NCI-H1436 (cell line): ENCODE data around the gene PLEKHH2.
"Not testable (repeated sequence)": the region's sequence is repeated elsewhere in the genome, so short reads cannot be mapped to it uniquely, and the experiment has no call there.

Source experiments
- DNase-seq: peaks from one replicate; lab custom pipeline; 2025; lab: John Stamatoyannopoulos, UW

PLEKHH2 gene

DNA sequence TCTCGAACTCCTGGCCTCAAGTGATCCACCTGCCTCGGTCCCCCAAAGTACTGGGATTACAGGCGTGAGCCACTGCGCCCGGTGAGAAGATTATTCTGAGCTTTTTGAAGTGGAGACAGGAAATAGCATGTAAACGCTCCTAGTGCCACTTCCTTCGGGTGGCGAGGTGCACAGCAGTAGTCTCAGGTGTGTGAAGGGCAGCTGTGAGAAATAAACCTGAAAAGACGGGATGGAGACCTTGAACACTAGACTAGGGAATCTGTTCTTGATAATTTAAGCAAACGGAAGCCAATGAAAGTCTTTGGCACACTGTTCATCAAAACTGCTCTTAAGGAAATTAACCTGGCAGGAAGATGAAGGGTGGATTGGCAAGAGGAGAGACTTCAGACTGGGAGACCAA lies 439 bp upstream of the PLEKHH2 start:
- peak; percentile 41 for DNase-seq

GRCh38 chr2:43642363-43642762 lies 5.3 kb downstream of the PLEKHH2 start:
- no peak for DNase-seq

- no peak for DNase-seq
These were observed 6.6 kb downstream of the PLEKHH2 start for GRCh38 chr2:43643680-43644079.

GRCh38 chr2:43648994-43649701 lies 12.1 kb downstream of the PLEKHH2 start:
- no peak for DNase-seq

- no peak for DNase-seq
These were observed 16.4 kb downstream of the PLEKHH2 start for GRCh38 chr2:43653506-43653905.

DNA sequence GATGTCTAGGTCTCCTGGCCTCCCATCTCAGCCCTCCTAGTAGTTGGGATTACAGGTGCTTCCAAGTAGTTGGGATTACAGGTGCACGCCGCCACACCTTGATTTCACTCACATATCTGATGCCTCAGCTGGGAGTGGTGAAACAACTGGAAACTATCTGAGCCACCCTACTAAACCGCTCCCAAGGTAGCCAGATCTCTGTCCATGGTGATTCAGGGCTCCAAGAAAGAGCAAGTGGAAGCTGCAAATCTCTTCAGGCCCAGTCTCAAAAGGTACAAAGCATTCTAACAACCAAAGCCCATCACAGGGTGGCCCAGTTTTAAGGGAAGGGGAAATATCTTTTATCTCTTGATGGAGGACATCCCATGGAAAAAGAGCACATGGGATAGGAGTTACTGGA lies 20.2 kb downstream of the PLEKHH2 start:
- no peak for DNase-seq

- no peak for DNase-seq
These were observed 38.7 kb downstream of the PLEKHH2 start for GRCh38 chr2:43675646-43676321.

GRCh38 chr2:43676322-43677050 lies 39.4 kb downstream of the PLEKHH2 start, which contains the start of gene C1GALT1C1L:
C1GALT1C1L (minus strand) TSS chr2:43676429; CDS start chr2:43676322, 107 bp downstream.
- DNase-seq = peak; percentile 54

- not testable (repeated sequence) for DNase-seq
These were observed 40.7 kb downstream of the PLEKHH2 start for GRCh38 chr2:43677783-43678182.

DNA sequence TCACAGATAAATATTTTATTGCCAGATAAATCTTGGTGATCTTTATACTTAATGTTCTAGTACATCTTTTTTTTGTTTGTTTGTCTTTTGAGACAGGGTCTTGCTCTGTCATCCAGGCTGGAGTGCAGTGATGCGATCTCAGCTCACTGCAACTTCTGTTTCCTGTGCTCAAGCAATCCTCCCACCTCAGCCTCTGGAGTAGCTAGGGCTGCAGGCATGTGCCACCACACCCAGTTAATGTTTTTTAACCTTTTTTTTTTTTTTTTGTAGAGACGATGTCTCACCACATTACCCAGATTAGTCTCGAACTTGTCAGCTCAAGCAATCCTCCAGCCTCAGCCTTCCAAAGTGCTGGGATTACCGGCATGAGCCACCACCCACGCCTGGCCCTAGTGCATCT lies 48.3 kb downstream of the PLEKHH2 start:
- no peak for DNase-seq

DNA sequence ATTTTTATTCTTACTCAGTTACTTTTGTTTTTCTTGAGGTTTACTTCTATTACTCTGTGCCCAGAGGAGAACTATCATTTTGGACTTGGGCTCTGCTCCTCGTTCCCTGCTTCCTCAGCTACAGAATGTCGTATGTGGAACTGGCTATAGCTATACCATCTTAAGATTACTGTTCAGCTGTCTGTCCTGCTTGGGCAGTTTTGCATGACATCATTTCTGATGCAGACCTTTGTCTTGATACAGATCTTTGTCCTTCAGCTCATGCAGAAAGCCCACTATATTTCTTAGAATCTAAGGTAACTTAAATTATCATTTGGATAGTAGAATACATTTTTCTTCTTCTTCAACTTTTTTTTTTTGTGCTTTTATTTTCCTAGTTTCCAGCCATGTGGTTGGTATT lies 52.9 kb downstream of the PLEKHH2 start:
- DNase-seq = no peak

- DNase-seq = no peak
These were observed 55.5 kb downstream of the PLEKHH2 start for GRCh38 chr2:43692428-43692994.

DNA sequence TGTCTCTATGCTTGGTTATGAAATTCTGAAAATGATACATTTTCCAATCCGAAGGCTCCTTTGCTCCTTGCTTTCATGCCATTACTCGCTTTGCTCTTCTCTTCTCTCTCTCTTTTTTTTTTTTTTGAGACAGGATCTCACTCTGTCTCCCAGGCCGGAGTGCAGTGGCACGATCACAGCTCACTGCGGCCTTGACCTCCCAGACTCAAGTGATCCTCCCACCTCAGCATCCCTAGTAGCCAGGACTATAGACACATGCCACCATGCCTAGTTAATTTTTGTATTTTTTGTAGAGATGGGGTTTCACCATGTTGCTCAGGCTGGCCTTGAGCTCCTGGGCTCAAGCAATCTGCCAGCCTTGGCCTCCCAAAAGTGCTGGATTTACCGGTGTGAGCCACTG lies 61.1 kb downstream of the PLEKHH2 start:
- DNase-seq = not testable (repeated sequence)

DNA sequence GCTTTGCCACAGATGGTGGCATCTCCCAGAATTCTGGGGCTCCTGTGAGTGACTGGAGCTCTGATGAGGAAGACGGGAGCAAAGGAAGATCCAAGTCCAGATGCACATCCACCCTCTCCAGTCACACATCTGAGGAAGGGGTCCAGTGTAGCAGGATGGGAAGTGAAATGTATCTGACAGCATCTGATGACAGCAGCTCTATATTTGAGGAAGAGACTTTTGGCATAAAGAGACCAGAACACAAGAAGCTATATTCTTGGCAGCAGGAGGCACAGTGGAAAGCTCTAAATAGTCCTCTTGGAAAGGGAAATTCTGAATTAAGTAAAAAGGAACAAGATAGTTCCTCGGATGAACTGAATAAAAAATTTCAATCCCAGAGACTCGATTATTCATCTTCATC lies 62.7 kb downstream of the PLEKHH2 start:
- no peak for DNase-seq

DNA sequence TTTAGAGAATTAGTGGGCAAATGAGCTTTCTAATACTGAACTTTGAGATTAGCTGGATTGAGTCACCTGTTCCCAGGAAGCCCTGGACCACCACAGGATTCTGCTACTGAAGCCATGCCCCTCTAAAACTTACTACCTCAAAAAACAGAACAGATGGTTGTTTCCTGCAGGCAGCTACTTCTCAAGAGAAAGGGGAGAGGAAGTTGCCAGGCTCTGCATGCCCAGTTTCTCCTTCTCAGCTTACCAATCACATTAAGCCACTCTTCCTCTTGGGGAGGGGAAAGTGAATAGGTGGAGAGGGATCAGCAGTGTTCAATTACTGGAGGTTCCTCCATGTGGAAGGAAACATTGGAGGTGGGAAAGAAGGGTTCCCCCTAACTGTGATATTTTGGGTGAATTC lies 64.1 kb downstream of the PLEKHH2 start:
- DNase-seq = no peak

DNA sequence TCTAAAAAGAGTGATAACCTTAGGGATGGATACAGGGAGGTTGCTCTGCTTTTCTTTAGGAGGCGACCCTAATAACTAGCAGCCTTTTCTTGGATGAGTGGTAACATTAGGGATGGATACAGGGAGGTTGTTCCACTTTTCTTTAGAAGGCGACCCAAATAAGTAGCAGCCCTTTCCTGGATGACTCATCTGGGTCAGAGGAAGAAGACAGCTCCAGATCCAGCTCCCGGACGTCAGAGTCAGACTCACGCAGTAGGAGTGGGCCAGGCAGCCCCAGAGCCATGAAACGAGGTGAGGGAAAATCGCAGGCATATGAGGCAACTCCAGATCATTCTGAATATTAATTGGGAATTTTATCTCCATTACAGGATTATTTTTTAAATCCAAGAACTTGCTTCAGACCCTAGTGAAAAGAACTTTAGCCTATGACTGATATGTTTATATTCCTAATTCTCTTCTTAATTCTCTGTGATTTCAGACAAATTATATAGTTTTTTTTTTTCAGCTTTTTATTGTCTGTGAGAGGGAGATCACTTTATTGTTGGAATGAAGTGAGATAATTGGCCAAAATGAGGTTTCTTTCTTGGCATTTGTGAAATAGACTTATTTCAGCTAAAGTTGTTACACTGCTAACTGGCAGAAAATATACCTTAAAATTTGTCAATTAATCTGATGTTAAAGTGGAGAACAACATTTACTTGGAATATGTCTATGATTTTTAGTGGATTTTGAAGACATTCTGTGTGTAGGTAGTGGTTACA lies 70.4 kb downstream of the PLEKHH2 start:
- DNase-seq = no peak

DNA sequence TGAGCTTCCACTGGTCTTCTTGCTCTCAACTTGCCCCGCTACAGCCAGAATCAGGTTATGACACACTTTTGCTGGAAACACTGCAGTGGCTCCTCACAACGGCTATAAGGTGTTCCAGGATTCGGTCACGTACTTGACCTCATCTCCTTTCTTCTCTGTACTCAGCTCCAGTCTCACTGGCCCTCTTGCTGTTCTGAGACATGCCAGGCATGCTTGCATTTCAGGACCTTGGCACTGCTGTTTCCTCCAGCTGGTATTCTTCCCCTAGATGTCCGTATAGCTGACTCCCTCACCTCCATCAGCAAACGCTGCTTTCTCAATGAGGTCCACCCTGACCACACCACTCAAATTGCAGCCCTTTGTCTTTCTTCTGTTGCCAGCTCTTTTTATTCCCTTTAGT lies 71.1 kb downstream of the PLEKHH2 start:
- no peak for DNase-seq

DNA sequence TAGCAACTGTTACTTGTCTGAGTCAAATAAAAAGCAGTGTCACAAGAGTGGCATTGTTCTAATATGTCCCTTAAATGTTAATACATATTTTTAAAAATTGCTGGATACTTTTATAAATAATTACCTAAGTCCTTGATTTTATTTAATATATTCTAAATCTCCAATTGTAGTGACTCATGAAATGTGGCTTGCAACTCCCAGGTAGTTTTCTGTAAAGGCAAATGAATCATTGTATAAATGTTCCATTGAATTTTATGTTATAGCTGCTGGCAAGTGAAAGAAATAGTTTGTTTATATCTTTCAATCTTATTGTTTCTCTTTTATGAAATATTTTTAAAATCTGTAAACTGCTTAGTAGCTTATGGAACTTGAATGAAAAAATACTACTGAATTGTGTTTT lies 71.8 kb downstream of the PLEKHH2 start:
- DNase-seq = no peak

GRCh38 chr2:43710866-43711265 lies 73.8 kb downstream of the PLEKHH2 start:
- no peak for DNase-seq

DNA sequence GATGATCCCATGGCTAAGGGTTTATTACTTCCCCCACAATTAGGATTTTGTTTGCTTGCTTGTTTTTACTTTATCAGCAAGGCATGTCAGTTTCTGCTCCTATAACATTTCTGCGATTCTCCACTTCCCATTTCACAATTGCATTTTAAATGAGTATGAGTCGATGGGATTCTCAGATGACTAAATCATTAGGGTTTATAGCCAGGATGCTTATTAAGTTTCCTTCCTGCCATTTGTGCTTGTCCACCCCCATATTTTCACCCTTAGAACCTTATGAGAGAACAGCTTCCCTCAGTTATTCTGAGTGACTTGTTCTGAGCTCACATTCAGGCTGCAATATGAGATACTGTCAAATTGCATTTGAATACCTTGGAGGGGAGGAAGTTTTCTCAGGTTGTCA lies 77.1 kb downstream of the PLEKHH2 start:
- no peak for DNase-seq

- no peak for DNase-seq
These were observed 78.4 kb downstream of the PLEKHH2 start for GRCh38 chr2:43715300-43716098.
